ENCODE data around the gene TBC1D17.

GRCh38 chr19:49836176-49837008, 41.1 kb upstream of the TBC1D17 start:
- TF ChIP-seq CTCF (IDR thresholded peaks at IDR 0.05), result no peak
- TF ChIP-seq POLR2A (IDR thresholded peaks at IDR 0.05), result no peak
